SK-N-SH treated with all-trans-retinoic acid at 6 μM for 48 hours (cell line): ENCODE results near the gene CNGA2.

Experiments used
- RARB ChIP-seq: fragments of 250-450 bp; sonication (Bioruptor Pico); IDR thresholded peaks from 2 replicates; pipeline ENCODE4 v1.8.0; 2021; ENCODE audit warnings: mild to moderate bottlenecking, moderate library complexity
- SNAI2 ChIP-seq: fragments of 250-450 bp; sonication (Bioruptor Pico); IDR thresholded peaks from 2 replicates; pipeline ENCODE4 v1.5.0; 2020; ENCODE audit warnings: mild to moderate bottlenecking, moderate library complexity
- TOX ChIP-seq: fragments of 250-450 bp; sonication (Bioruptor Pico); IDR thresholded peaks from 2 replicates; pipeline ENCODE4 v1.8.0; 2021; ENCODE audit warnings: mild to moderate bottlenecking, moderate library complexity, borderline replicate concordance
- ZFP3 ChIP-seq: fragments of 250-450 bp; sonication (Bioruptor Pico); IDR thresholded peaks from 2 replicates; pipeline ENCODE4 v1.5.0; 2020; ENCODE audit warnings: mild to moderate bottlenecking, moderate library complexity
- ZFP30 ChIP-seq: fragments of 450-650 bp; formaldehyde crosslinking; IDR thresholded peaks from 2 replicates; pipeline ENCODE4 v1.5.0; 2022; ENCODE audit warnings: mild to moderate bottlenecking, moderate library complexity
- ZNF8 ChIP-seq: fragments of 450-650 bp; formaldehyde crosslinking; IDR thresholded peaks from 2 replicates; pipeline ENCODE4 v1.5.0; 2020; ENCODE audit warnings: mild to moderate bottlenecking, moderate library complexity
- TF ChIP-seq, protein P1 (sequence below): fragments of 250-450 bp; sonication (Bioruptor Pico); IDR thresholded peaks from 2 replicates; pipeline ENCODE4 v1.8.0; 2020; ENCODE audit warnings: mild to moderate bottlenecking, moderate library complexity, borderline replicate concordance
- TF ChIP-seq, protein P2 (sequence below): fragments of 250-450 bp; sonication (Bioruptor Pico); IDR thresholded peaks from 2 replicates; pipeline ENCODE4 v1.5.0; 2020; ENCODE audit warnings: mild to moderate bottlenecking, moderate library complexity
- TF ChIP-seq, protein P3 (sequence below): fragments of 250-450 bp; sonication (Bioruptor Pico); IDR thresholded peaks from 2 replicates; pipeline ENCODE4 v1.5.1; 2020; ENCODE audit warnings: low read depth, mild to moderate bottlenecking, moderate library complexity

DNA sequence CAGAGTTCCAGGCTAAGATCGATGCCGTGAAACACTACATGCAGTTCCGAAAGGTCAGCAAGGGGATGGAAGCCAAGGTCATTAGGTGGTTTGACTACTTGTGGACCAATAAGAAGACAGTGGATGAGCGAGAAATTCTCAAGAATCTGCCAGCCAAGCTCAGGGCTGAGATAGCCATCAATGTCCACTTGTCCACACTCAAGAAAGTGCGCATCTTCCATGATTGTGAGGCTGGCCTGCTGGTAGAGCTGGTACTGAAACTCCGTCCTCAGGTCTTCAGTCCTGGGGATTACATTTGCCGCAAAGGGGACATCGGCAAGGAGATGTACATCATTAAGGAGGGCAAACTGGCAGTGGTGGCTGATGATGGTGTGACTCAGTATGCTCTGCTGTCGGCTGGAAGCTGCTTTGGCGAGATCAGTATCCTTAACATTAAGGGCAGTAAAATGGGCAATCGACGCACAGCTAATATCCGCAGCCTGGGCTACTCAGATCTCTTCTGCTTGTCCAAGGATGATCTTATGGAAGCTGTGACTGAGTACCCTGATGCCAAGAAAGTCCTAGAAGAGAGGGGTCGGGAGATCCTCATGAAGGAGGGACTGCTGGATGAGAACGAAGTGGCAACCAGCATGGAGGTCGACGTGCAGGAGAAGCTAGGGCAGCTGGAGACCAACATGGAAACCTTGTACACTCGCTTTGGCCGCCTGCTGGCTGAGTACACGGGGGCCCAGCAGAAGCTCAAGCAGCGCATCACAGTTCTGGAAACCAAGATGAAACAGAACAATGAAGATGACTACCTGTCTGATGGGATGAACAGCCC lies 9.3 kb downstream of the CNGA2 start:
- no peak for TF ChIP-seq SNAI2 (CRISPR knock-in tag)
- TF ChIP-seq ZNF8 (CRISPR knock-in tag): no peak
- TF ChIP-seq, protein P1, sequence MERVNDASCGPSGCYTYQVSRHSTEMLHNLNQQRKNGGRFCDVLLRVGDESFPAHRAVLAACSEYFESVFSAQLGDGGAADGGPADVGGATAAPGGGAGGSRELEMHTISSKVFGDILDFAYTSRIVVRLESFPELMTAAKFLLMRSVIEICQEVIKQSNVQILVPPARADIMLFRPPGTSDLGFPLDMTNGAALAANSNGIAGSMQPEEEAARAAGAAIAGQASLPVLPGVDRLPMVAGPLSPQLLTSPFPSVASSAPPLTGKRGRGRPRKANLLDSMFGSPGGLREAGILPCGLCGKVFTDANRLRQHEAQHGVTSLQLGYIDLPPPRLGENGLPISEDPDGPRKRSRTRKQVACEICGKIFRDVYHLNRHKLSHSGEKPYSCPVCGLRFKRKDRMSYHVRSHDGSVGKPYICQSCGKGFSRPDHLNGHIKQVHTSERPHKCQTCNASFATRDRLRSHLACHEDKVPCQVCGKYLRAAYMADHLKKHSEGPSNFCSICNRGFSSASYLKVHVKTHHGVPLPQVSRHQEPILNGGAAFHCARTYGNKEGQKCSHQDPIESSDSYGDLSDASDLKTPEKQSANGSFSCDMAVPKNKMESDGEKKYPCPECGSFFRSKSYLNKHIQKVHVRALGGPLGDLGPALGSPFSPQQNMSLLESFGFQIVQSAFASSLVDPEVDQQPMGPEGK (CRISPR knock-in tag): no peak
- TF ChIP-seq, protein P2, sequence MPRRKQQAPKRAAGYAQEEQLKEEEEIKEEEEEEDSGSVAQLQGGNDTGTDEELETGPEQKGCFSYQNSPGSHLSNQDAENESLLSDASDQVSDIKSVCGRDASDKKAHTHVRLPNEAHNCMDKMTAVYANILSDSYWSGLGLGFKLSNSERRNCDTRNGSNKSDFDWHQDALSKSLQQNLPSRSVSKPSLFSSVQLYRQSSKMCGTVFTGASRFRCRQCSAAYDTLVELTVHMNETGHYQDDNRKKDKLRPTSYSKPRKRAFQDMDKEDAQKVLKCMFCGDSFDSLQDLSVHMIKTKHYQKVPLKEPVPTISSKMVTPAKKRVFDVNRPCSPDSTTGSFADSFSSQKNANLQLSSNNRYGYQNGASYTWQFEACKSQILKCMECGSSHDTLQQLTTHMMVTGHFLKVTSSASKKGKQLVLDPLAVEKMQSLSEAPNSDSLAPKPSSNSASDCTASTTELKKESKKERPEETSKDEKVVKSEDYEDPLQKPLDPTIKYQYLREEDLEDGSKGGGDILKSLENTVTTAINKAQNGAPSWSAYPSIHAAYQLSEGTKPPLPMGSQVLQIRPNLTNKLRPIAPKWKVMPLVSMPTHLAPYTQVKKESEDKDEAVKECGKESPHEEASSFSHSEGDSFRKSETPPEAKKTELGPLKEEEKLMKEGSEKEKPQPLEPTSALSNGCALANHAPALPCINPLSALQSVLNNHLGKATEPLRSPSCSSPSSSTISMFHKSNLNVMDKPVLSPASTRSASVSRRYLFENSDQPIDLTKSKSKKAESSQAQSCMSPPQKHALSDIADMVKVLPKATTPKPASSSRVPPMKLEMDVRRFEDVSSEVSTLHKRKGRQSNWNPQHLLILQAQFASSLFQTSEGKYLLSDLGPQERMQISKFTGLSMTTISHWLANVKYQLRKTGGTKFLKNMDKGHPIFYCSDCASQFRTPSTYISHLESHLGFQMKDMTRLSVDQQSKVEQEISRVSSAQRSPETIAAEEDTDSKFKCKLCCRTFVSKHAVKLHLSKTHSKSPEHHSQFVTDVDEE: no peak
- no peak for TF ChIP-seq RARB (CRISPR knock-in tag)
- TF ChIP-seq, protein P3, sequence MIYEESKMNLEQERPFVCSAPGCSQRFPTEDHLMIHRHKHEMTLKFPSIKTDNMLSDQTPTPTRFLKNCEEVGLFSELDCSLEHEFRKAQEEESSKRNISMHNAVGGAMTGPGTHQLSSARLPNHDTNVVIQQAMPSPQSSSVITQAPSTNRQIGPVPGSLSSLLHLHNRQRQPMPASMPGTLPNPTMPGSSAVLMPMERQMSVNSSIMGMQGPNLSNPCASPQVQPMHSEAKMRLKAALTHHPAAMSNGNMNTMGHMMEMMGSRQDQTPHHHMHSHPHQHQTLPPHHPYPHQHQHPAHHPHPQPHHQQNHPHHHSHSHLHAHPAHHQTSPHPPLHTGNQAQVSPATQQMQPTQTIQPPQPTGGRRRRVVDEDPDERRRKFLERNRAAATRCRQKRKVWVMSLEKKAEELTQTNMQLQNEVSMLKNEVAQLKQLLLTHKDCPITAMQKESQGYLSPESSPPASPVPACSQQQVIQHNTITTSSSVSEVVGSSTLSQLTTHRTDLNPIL (CRISPR knock-in tag): no peak
- no peak for TF ChIP-seq ZFP30 (CRISPR knock-in tag)
- no peak for TF ChIP-seq ZFP3
- no peak for TF ChIP-seq TOX (CRISPR knock-in tag)
